K562 (cell line): ENCODE results near the gene TFF1. TPM values are rescaled to one million over a fixed set of nuclear protein-coding genes. Genes with fewer than 3 reads are reported as not detected.

Experiments used
- BCOR ChIP-seq: fragments of 450-650 bp; IDR thresholded peaks from 2 replicates; pipeline ENCODE4 v1.6.1; 2016
- DPF2 ChIP-seq: fragments of 450-650 bp; IDR thresholded peaks from 2 replicates; pipeline ENCODE4 v1.6.1; 2016
- MITF ChIP-seq: IDR thresholded peaks from 2 replicates; pipeline ENCODE4 v1.6.1; 2014; ENCODE audit warnings: antibody characterized with exemption
- NCOA1 ChIP-seq: fragments of 450-650 bp; IDR thresholded peaks from 2 replicates; pipeline ENCODE4 v1.6.1; 2016; ENCODE audit warnings: low read depth
- NONO ChIP-seq, 2 experiments: fragments of 200-400 bp in 1 of 2; fragments of 450-650 bp in 1 of 2; formaldehyde crosslinking in 1 of 2; IDR thresholded peaks; 2 replicates each; pipeline ENCODE4 v1.6.1; 2017; ENCODE audit warnings: low read depth in 2 of 2, mild to moderate bottlenecking in 2 of 2, moderate library complexity in 2 of 2, low read length in 1 of 2
- POLR2AphosphoS5 ChIP-seq: IDR thresholded peaks from 2 replicates; pipeline ENCODE4 v1.6.1; 2011; ENCODE audit warnings: mild to moderate bottlenecking, low read depth, low read length, moderate library complexity; ENCODE audit not compliant: control insufficient read depth, insufficient read depth
- POLR2G ChIP-seq: fragments of 200-400 bp; formaldehyde crosslinking; IDR thresholded peaks from 2 replicates; pipeline ENCODE4 v1.6.1; 2017; ENCODE audit warnings: low read depth, mild to moderate bottlenecking, antibody characterized with exemption, low read length, moderate library complexity
- SMARCC2 ChIP-seq: fragments of 450-650 bp; IDR thresholded peaks from 2 replicates; pipeline ENCODE4 v1.6.1; 2017; ENCODE audit warnings: antibody characterized with exemption, moderate library complexity, mild to moderate bottlenecking, low read depth
- STAT5A ChIP-seq: IDR thresholded peaks from 2 replicates; pipeline ENCODE4 v1.6.1; 2012; ENCODE audit warnings: low read length, inconsistent platforms, borderline replicate concordance
- TEAD1 ChIP-seq, 2 experiments: fragments of 450-650 bp in 1 of 2; sonication (generic) in 1 of 2; formaldehyde crosslinking; IDR thresholded peaks; 2 replicates each; pipeline versions ENCODE4 v1.4.0 to v1.8.0; 2020 to 2022; ENCODE audit warnings: mild to moderate bottlenecking in 2 of 2, missing genetic modification reagents in 1 of 2
- YY1 ChIP-seq, 3 experiments: IDR thresholded peaks; 2 replicates each; pipeline ENCODE4 v1.6.1; 2011; ENCODE audit warnings: low read length in 2 of 3, mild to moderate bottlenecking in 2 of 3, moderate library complexity in 2 of 3, borderline replicate concordance in 1 of 3, control low read depth in 1 of 3, low read depth in 1 of 3; ENCODE audit not compliant: insufficient read depth in 3 of 3, insufficient replicate concordance in 2 of 3, control insufficient read depth in 1 of 3, insufficient read length in 1 of 3; ENCODE audit errors: extremely low read depth in 1 of 3
- ZBTB17 ChIP-seq: fragments of 450-650 bp; formaldehyde crosslinking; IDR thresholded peaks from 2 replicates; pipeline ENCODE4 v1.4.0; 2020; ENCODE audit warnings: mild to moderate bottlenecking
- ZBTB7A ChIP-seq: IDR thresholded peaks from 2 replicates; pipeline ENCODE4 v1.6.1; 2011; ENCODE audit warnings: low read depth, mild to moderate bottlenecking, low read length, moderate library complexity, borderline replicate concordance; ENCODE audit not compliant: control insufficient read depth
- ZNF140 ChIP-seq: fragments of 250-450 bp; sonication (Bioruptor Pico); IDR thresholded peaks from 2 replicates; pipeline ENCODE4 v1.8.0; 2021; ENCODE audit warnings: moderate library complexity, mild to moderate bottlenecking, inconsistent platforms
- ZNF592 ChIP-seq: fragments of 450-650 bp; IDR thresholded peaks from 2 replicates; pipeline ENCODE4 v1.6.1; 2017; ENCODE audit warnings: antibody characterized with exemption, mild to moderate bottlenecking
- ZSCAN29 ChIP-seq: fragments of 450-650 bp; IDR thresholded peaks from 2 replicates; pipeline ENCODE4 v1.6.1; 2017
- polyA plus RNA-seq, 8 experiments: library from polyadenylated mRNA; depleted of rRNA in 4 of 8; stranded (reverse) in 5 of 8; unstranded in 3 of 8; fragments of >200 nt; fragmentation: Nextera tagmentation in 2 of 8; fragmentation: Illumina TruSeq in 1 of 8; extraction: Ambion mirVana in 2 of 8; extraction: Trizol in 1 of 8; gene quantifications; 2 replicates each; pipeline versions ENCODE4 v1.2.1 to v1.2.3, GENCODE V29; 2011 to 2014; ENCODE audit warnings: inconsistent platforms in 1 of 8, missing spikeins in 1 of 8
- total RNA-seq, 7 experiments: library from RNA; depleted of rRNA in 6 of 7; stranded (reverse); fragments of >200 nt in 6 of 7; fragmentation: Illumina TruSeq in 2 of 7; extraction: Trizol in 2 of 7; gene quantifications; 2 replicates each; pipeline versions ENCODE4 v1.2.1 to v1.2.3, GENCODE V29; 2011 to 2021; ENCODE audit warnings: low replicate concordance in 1 of 7
- TF ChIP-seq, protein P1 (sequence below): fragments of 450-650 bp; formaldehyde crosslinking; IDR thresholded peaks from 2 replicates; pipeline ENCODE4 v1.4.0; 2020; ENCODE audit warnings: mild to moderate bottlenecking
- TF ChIP-seq, protein P2 (sequence below): fragments of 450-650 bp; formaldehyde crosslinking; IDR thresholded peaks from 2 replicates; pipeline ENCODE4 v1.4.0; 2022; ENCODE audit warnings: mild to moderate bottlenecking, moderate library complexity

Gene TFF1
- total and polyA plus RNA-seq, 9 of the 15 experiments (the other 6 are each of a cell fraction or from before 2014, with no cell fraction given) = 0.31 TPM; not detected in 8

DNA sequence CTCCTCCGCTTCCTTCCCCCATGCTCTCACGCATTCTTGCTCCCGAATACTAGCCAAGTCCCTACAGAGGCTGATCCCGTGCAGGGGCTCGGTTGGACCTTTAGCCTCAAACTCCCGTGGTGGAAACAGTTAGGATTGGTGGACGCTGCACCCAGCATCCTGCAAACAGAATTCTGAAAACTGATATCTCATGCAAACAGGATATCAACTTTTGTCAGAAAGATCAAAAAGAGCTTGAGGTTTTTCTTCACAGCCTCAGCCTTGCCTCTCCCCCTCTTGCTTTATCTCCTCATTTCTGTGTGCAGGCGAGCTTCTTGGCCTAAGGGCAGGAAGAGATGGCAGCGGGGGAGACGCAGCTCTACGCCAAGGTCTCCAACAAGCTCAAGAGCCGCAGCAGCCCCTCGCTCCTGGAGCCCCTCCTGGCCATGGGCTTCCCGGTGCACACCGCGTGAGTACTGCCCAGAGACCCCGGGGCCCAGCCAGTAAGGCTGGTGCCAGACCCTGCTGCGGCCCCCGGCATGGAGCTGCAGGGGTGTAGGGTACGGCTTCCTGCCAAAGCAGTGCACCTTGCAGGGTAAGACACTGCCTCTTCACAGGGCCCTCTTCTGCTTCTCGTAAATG lies 37.4 kb upstream of the TFF1 start, which contains the start of gene UBASH3A (continued):
- TF ChIP-seq, protein P1, sequence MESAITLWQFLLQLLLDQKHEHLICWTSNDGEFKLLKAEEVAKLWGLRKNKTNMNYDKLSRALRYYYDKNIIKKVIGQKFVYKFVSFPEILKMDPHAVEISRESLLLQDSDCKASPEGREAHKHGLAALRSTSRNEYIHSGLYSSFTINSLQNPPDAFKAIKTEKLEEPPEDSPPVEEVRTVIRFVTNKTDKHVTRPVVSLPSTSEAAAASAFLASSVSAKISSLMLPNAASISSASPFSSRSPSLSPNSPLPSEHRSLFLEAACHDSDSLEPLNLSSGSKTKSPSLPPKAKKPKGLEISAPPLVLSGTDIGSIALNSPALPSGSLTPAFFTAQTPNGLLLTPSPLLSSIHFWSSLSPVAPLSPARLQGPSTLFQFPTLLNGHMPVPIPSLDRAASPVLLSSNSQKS (CRISPR knock-in tag) = no peak
- TF ChIP-seq ZNF140 (CRISPR knock-in tag) (no peak), ZBTB17 (CRISPR knock-in tag) (0 out of 2 replicates have a peak, but pooled peaks have one; percentile 40), MITF (0 out of 2 replicates have a peak, but pooled peaks have one; percentile 27), TEAD1 (CRISPR knock-in tag; IDR thresholded peaks at IDR 0.05) (0 out of 4 replicates have a peak, but pooled peaks of 1 of the 2 experiments have one; percentile 32), NCOA1 (peak; percentile 74; the same call in 1 of the 2 replicates), POLR2AphosphoS5 (peak; percentile 94), BCOR (peak; percentile 86), ZSCAN29 (no peak), NONO (IDR thresholded peaks at IDR 0.05; ENCODE audit: low read depth in 2 of 2, low read length in 1 of 2) (0 out of 4 replicates have a peak, but pooled peaks of 1 of the 2 experiments have one; percentile 4), ZNF592 (peak; percentile 54), SMARCC2 (0 out of 2 replicates have a peak, but pooled peaks have one; percentile 70), ZBTB7A (peak; percentile 96; the same call in 1 of the 2 replicates), STAT5A (peak; percentile 87), YY1 (IDR thresholded peaks at IDR 0.05; ENCODE audit: borderline replicate concordance in 1 of 3, control insufficient read depth in 1 of 3, extremely low read depth in 1 of 3, insufficient read depth in 3 of 3, insufficient read length in 1 of 3, insufficient replicate concordance in 2 of 3, low read depth in 1 of 3, low read length in 2 of 3) (peak in 1 of 3 experiments; percentile 61), POLR2G (peak; percentile 45), DPF2 (peak; percentile 94)
- TF ChIP-seq, protein P2, sequence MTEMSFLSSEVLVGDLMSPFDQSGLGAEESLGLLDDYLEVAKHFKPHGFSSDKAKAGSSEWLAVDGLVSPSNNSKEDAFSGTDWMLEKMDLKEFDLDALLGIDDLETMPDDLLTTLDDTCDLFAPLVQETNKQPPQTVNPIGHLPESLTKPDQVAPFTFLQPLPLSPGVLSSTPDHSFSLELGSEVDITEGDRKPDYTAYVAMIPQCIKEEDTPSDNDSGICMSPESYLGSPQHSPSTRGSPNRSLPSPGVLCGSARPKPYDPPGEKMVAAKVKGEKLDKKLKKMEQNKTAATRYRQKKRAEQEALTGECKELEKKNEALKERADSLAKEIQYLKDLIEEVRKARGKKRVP (CRISPR knock-in tag) = 0 out of 2 replicates have a peak, but pooled peaks have one; percentile 28
